Stimulated activated CD8-positive, alpha-beta memory T cell treated with anti-CD3 and anti-CD28 coated beads, Interleukin-7, amount 100 ng/mL, for 24 hours (primary cell): Measurements from ENCODE around the gene NID1.
"Not testable (repeated sequence)": the region's sequence is repeated elsewhere in the genome, so short reads cannot be mapped to it uniquely, and the experiment has no call there.

ENCODE experiments used
- DNase-seq: peaks from one replicate; pipeline ENCODE4 v3.0.0-alpha.2; 2020; ENCODE audit warnings: low read depth

NID1 gene

GRCh38 chr1:236092899-236093298 lies 28.0 kb upstream of the NID1 start:
- DNase-seq: no peak

- DNase-seq: no peak
Measured at GRCh38 chr1:236091933-236092318, 27.0 kb upstream of the NID1 start.

GRCh38 chr1:236090741-236091147 lies 25.9 kb upstream of the NID1 start:
- no peak for DNase-seq

- DNase-seq: no peak
Measured at GRCh38 chr1:236089046-236089773, 24.3 kb upstream of the NID1 start.

GRCh38 chr1:236086537-236086936 lies 21.6 kb upstream of the NID1 start:
- DNase-seq: no peak

- DNase-seq: no peak
Measured at GRCh38 chr1:236085545-236086159, 20.8 kb upstream of the NID1 start.

- no peak for DNase-seq
Measured at GRCh38 chr1:236084386-236084730, 19.5 kb upstream of the NID1 start.

GRCh38 chr1:236083650-236084385 lies 18.9 kb upstream of the NID1 start:
- DNase-seq: no peak

- DNase-seq: no peak
Measured at GRCh38 chr1:236082526-236082925, 17.6 kb upstream of the NID1 start.

- no peak for DNase-seq
Measured at GRCh38 chr1:236081546-236082227, 16.8 kb upstream of the NID1 start.

GRCh38 chr1:236079703-236080102 lies 14.8 kb upstream of the NID1 start:
- DNase-seq: no peak

GRCh38 chr1:236078993-236079392 lies 14.1 kb upstream of the NID1 start:
- no peak for DNase-seq

- not testable (repeated sequence) for DNase-seq
Measured at GRCh38 chr1:236078077-236078476, 13.2 kb upstream of the NID1 start.

- no peak for DNase-seq
Measured at GRCh38 chr1:236075848-236076247, 11.0 kb upstream of the NID1 start.

GRCh38 chr1:236073307-236073897 lies 8.5 kb upstream of the NID1 start:
- no peak for DNase-seq

GRCh38 chr1:236072001-236072400 lies 7.1 kb upstream of the NID1 start:
- no peak for DNase-seq

- DNase-seq: no peak
Measured at GRCh38 chr1:236070753-236071152, 5.9 kb upstream of the NID1 start.

- no peak for DNase-seq
Measured at GRCh38 chr1:236069796-236070195, 4.9 kb upstream of the NID1 start.

GRCh38 chr1:236067854-236068454 lies 3.1 kb upstream of the NID1 start:
- DNase-seq: no peak

GRCh38 chr1:236066828-236067386 lies 2.0 kb upstream of the NID1 start:
- DNase-seq: peak; percentile 31

GRCh38 chr1:236066054-236066453 lies 1.2 kb upstream of the NID1 start:
- DNase-seq: no peak
